UCSD-AML1 (cell line): Measurements from ENCODE around the gene C11orf24.

ENCODE experiments used
- DNase-seq: peaks from one replicate; lab custom pipeline; 2025; ENCODE audit not compliant: unreplicated experiment; lab: John Stamatoyannopoulos, UW

The C11orf24 gene

GRCh38 chr11:68271781-68272608, at the start of gene C11orf24:
TSS of gene C11orf24 (minus strand) at chr11:68271973. CDS start at chr11:68263767, 8,206 bp downstream.
- peak; percentile 97 for DNase-seq

GRCh38 chr11:68317147-68317785, 45.5 kb upstream of the C11orf24 start:
- no peak for DNase-seq

DNA sequence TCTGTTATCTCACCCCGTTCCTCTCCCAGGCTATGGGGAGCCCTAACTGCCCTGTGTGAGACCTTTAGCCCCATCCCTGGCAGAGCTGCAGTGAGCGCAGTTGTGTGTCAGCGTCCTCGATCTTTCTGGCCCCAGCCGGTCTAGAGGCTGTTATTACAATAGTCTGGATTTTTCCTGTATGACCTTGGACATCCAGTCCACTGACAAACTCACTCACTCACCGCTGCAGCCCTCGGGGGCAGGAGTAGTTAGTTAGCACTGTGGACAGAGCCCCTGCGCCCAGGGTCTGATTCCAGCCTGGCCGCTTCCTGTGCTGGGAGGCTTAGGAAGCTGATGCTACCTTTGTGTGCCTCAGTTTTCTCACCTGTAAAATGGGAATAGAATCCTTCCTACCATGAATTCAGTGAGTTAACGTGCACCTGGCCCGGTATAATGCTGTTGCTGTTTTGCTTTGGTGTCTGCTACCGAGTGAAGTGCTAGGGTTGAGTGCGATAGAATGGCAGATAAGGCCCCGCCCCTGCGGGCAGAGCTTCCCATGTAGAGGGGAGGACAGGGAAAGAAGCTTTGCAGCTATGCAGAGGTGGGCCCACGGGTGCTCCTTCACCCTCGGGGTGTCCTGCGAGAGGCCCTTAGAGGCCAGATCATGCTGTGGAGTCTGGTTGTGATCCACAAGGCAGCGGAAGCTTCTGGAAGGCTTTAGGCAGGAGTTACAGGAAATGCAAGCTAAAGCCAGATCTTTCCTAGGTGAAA, 43.6 kb upstream of the C11orf24 start:
- DNase-seq, result no peak

DNA sequence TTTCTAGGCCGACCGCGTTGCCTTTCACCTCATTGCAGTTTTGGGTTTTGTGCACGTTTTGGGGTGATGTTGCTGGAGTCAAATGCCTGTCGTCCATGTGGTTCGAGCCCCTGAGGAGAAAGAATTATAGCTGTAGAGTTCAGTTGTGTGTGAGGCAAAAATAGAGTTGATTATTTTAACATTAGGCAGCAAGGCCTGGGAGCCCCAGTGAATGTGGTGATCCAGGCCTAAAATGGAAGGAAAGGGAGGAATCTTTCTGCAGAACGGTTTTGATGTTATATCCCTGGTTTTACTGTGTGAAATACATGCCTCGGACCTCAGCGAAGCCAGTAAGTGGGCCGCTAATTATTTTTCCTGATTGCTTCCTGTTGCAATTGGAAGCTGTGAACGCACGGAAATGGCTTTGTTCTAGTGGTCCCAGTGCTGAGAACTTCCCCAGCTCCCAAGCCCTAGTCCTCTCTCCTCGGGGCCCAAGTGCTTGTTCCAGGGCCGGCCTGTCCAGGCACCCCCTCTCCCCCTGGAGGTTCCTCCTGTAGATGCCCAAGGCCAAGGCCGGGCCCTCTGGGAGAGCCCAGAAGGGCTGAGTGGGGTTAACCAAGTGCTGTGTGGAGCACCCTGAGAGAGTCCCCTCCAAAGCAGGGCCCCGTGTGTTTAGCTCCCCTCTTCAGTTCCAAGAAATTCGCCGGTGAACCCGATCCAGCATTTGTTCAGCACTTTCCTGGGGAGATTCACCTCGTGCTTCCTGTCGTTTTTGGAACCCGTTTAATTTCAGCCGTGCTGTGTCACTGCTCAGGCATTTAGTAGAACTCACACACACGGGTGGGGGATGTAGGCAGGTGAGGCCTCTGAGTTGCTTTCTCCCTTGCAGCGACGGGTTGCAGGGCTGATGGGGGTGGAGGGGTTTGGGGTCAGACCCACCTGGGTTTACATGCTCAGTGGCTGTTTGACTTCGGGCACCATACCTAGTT, 42.7 kb upstream of the C11orf24 start:
- DNase-seq, result peak; percentile 52

DNA sequence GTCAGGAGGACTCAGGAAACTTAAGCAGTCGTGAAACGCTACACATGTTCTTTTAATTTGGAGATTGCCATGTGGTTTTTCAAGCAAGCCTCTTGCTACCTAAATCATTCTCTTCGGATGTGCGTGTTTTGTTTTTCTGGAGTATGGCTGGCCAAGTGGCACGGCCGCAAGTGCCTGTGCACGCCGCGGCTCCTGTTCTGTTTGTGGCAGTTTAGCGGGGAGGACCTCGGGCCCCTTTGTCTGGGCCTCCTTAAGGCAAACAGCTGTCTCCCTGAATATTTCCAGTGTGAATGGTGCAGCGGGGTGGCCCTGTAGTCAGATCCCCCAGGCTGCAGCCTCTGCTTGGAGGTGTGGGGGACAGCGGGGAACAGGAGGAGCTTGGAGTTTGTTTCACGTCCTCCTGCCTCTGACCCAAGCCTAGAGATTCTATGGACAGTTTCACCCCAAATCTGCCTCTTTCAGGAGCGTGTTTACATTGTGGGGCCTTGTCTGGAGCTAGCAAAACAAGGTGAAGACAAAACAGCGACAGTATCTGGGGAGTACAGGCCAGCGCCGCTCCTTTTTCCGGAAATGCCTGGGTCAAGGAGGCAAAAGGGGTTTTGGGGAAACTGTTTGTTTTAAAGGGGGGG, 41.9 kb upstream of the C11orf24 start:
- no peak for DNase-seq

- DNase-seq, result no peak
Measured at GRCh38 chr11:68312780-68313573, 41.2 kb upstream of the C11orf24 start.

DNA sequence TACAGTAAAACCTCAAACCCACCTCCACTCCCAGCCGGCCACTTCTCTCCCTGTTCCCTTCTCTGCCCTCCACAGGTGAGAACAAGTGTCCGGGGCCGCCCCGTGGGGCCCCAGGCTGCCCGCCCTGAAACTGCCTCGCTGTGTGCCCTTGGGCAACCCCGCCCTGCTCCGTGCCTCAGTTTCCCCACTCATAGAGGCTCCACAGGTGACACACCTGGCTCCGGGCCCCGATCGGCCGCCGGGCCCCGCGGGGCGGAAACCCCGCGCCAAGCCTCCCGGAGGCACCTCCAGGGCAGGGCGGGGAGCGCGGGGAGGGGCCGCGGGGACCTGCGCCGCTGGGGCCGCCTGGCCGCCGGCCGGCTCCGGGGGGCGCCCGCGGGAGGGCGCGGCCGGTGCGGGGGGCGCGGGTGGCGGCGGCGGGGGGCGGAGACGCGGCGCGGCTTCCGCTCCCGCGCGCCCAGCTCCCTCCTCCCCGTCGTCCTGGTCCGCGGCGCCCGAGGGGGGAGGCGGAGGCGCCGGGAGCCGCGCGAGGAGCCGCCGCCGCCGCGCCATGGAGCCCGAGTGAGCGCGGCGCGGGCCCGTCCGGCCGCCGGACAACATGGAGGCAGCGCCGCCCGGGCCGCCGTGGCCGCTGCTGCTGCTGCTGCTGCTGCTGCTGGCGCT, 40.5 kb upstream of the C11orf24 start, which contains the start of gene LRP5:
TSS of gene LRP5 (plus strand) at position 475 of the 663 bp plus-strand sequence. CDS start at position 599, 124 bp downstream.
- DNase-seq, result peak; percentile 45

- peak; percentile 58 for DNase-seq
Measured at GRCh38 chr11:68311160-68312116, 39.7 kb upstream of the C11orf24 start.

GRCh38 chr11:68309621-68310185, 37.9 kb upstream of the C11orf24 start:
- no peak for DNase-seq

DNA sequence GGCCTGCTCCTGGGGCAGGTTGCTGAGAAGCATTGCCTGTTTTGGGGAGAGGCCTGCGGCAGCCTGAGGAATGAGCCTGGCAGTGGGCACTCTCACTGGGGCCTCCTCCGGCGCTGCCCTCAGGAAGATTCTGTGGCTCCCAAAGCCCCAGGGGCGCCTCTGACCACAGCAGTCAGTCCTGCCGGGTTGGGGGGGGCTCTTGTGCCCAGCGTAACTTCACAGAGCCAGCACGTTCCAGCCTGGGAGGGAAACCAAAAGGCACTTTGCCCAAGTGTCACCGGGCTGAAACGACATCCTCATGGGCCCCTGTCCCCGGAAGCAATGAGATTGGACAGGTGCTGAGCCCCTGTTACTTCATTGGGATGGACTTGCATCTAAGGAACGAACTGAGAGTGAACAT, 36.3 kb upstream of the C11orf24 start:
- DNase-seq, result no peak

DNA sequence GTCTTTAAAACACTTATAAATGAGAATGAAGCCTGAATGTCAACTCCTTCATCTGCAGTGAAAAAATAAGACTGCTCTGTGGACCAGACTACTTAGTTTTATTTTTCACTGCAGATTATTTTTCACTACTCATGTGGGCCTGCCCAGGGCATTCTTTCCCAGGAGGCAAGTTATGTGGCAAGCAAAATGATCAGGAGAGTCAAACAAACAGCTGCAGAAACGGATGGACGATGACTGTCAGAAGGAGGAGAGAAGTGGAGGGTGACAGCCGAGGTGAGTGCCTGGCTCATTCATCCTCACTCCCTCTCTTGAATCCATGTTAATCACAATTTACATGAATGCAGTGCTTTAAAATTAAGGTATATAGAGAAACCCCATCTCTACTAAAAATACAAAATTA, 34.9 kb upstream of the C11orf24 start:
- DNase-seq, result no peak

- no peak for DNase-seq
Measured at GRCh38 chr11:68303982-68304780, 32.4 kb upstream of the C11orf24 start.

- DNase-seq, result no peak
Measured at GRCh38 chr11:68303083-68303482, 31.3 kb upstream of the C11orf24 start.

- no peak for DNase-seq
Measured at GRCh38 chr11:68302670-68303069, 30.9 kb upstream of the C11orf24 start.

- no peak for DNase-seq
Measured at GRCh38 chr11:68302256-68302655, 30.5 kb upstream of the C11orf24 start.

- no peak for DNase-seq
Measured at GRCh38 chr11:68300076-68300830, 28.5 kb upstream of the C11orf24 start.
